HEK293 (cell line): ENCODE measurements around the gene HCN4.

ENCODE experiments used
- HOXC10 ChIP-seq: sonication (generic); formaldehyde crosslinking; IDR thresholded peaks from 2 replicates; pipeline ENCODE4 v1.8.1; 2023; ENCODE audit warnings: mild to moderate bottlenecking, missing genetic modification reagents
- TCF7L2 ChIP-seq: IDR thresholded peaks from 2 replicates; pipeline ENCODE4 v1.6.1; 2011; ENCODE audit warnings: low read depth, mild to moderate bottlenecking, inconsistent platforms, low read length, moderate library complexity, borderline replicate concordance
- YY1 ChIP-seq: fragments of 450-650 bp; formaldehyde crosslinking; IDR thresholded peaks from 2 replicates; pipeline ENCODE4 v1.5.1; 2018; ENCODE audit warnings: missing biosample characterization, missing genetic modification characterization
- YY2 ChIP-seq: fragments of 450-650 bp; formaldehyde crosslinking; IDR thresholded peaks from 2 replicates; pipeline ENCODE4 v1.5.1; 2016; ENCODE audit warnings: missing biosample characterization, missing genetic modification characterization
- ZBTB7A ChIP-seq: fragments of 450-650 bp; formaldehyde crosslinking; IDR thresholded peaks from 2 replicates; pipeline ENCODE4 v1.5.1; 2016; ENCODE audit warnings: low read depth, missing biosample characterization, missing genetic modification characterization
- ZNF133 ChIP-seq: fragments of 450-650 bp; formaldehyde crosslinking; IDR thresholded peaks from 2 replicates; pipeline ENCODE4 v1.5.1; 2016; ENCODE audit warnings: missing biosample characterization, missing genetic modification characterization
- ZNF560 ChIP-seq: fragments of 450-650 bp; formaldehyde crosslinking; IDR thresholded peaks from 2 replicates; pipeline ENCODE4 v1.5.1; 2017; ENCODE audit warnings: missing biosample characterization, missing genetic modification characterization, borderline replicate concordance
- TF ChIP-seq, protein P1 (sequence below): fragments of 450-650 bp; formaldehyde crosslinking; IDR thresholded peaks from 2 replicates; pipeline ENCODE4 v1.5.1; 2016; ENCODE audit warnings: missing biosample characterization, missing genetic modification characterization
- TF ChIP-seq, protein P2 (sequence below): sonication (generic); formaldehyde crosslinking; IDR thresholded peaks from 2 replicates; pipeline ENCODE4 v1.8.1; 2022; ENCODE audit warnings: mild to moderate bottlenecking, moderate library complexity, missing genetic modification reagents
- TF ChIP-seq, protein P3 (sequence below): fragments of 450-650 bp; formaldehyde crosslinking; IDR thresholded peaks from 2 replicates; pipeline ENCODE4 v1.5.1; 2017; ENCODE audit warnings: missing biosample characterization, missing genetic modification characterization
- TF ChIP-seq, protein P4 (sequence below): fragments of 450-650 bp; formaldehyde crosslinking; IDR thresholded peaks from 2 replicates; pipeline ENCODE4 v1.5.1; 2016; ENCODE audit warnings: missing biosample characterization, missing genetic modification characterization, low read depth

DNA sequence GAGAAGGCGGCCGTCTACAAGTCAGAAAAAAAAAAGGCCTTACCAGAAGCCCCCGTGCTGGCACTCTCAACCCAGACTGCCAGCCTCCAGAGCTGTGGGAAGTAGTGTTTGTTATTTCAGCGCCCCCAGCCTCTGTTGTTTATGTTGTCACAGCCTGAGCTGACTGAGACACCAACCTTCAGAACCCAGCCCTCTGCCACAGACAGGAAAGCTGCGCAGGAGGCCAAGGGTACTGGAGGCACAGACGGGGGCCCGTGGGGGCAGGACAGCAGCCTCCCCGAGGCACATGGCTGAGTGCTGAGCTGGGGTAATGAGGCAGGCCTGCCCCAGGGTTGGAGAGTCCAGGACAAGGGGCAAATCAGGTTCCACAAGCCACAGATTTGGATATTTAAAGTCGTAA is 33.7 kb downstream of the HCN4 start:
- TF ChIP-seq, protein P1, sequence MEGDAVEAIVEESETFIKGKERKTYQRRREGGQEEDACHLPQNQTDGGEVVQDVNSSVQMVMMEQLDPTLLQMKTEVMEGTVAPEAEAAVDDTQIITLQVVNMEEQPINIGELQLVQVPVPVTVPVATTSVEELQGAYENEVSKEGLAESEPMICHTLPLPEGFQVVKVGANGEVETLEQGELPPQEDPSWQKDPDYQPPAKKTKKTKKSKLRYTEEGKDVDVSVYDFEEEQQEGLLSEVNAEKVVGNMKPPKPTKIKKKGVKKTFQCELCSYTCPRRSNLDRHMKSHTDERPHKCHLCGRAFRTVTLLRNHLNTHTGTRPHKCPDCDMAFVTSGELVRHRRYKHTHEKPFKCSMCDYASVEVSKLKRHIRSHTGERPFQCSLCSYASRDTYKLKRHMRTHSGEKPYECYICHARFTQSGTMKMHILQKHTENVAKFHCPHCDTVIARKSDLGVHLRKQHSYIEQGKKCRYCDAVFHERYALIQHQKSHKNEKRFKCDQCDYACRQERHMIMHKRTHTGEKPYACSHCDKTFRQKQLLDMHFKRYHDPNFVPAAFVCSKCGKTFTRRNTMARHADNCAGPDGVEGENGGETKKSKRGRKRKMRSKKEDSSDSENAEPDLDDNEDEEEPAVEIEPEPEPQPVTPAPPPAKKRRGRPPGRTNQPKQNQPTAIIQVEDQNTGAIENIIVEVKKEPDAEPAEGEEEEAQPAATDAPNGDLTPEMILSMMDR = no peak
- no peak for TF ChIP-seq YY2
- TF ChIP-seq HOXC10 = no peak
- TF ChIP-seq, protein P2, sequence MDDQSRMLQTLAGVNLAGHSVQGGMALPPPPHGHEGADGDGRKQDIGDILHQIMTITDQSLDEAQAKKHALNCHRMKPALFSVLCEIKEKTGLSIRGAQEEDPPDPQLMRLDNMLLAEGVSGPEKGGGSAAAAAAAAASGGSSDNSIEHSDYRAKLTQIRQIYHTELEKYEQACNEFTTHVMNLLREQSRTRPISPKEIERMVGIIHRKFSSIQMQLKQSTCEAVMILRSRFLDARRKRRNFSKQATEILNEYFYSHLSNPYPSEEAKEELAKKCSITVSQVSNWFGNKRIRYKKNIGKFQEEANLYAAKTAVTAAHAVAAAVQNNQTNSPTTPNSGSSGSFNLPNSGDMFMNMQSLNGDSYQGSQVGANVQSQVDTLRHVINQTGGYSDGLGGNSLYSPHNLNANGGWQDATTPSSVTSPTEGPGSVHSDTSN (CRISPR knock-in tag) = no peak
- no peak for TF ChIP-seq YY1 (tag by site-specific recombination)
- TF ChIP-seq, protein P3, sequence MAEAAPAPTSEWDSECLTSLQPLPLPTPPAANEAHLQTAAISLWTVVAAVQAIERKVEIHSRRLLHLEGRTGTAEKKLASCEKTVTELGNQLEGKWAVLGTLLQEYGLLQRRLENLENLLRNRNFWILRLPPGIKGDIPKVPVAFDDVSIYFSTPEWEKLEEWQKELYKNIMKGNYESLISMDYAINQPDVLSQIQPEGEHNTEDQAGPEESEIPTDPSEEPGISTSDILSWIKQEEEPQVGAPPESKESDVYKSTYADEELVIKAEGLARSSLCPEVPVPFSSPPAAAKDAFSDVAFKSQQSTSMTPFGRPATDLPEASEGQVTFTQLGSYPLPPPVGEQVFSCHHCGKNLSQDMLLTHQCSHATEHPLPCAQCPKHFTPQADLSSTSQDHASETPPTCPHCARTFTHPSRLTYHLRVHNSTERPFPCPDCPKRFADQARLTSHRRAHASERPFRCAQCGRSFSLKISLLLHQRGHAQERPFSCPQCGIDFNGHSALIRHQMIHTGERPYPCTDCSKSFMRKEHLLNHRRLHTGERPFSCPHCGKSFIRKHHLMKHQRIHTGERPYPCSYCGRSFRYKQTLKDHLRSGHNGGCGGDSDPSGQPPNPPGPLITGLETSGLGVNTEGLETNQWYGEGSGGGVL = no peak
- no peak for TF ChIP-seq ZBTB7A
- no peak for TF ChIP-seq ZNF560 (tag by site-specific recombination)
- no peak for TF ChIP-seq ZNF133 (tag by site-specific recombination)
- TF ChIP-seq, protein P4, sequence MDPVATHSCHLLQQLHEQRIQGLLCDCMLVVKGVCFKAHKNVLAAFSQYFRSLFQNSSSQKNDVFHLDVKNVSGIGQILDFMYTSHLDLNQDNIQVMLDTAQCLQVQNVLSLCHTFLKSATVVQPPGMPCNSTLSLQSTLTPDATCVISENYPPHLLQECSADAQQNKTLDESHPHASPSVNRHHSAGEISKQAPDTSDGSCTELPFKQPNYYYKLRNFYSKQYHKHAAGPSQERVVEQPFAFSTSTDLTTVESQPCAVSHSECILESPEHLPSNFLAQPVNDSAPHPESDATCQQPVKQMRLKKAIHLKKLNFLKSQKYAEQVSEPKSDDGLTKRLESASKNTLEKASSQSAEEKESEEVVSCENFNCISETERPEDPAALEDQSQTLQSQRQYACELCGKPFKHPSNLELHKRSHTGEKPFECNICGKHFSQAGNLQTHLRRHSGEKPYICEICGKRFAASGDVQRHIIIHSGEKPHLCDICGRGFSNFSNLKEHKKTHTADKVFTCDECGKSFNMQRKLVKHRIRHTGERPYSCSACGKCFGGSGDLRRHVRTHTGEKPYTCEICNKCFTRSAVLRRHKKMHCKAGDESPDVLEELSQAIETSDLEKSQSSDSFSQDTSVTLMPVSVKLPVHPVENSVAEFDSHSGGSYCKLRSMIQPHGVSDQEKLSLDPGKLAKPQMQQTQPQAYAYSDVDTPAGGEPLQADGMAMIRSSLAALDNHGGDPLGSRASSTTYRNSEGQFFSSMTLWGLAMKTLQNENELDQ (tag by site-specific recombination) = no peak
- no peak for TF ChIP-seq TCF7L2
